Measurements from ENCODE around the gene FGF4. TPM values are rescaled to one million over a fixed set of nuclear protein-coding genes. Genes with fewer than 3 reads are reported as not detected.
A peak's percentile ranks its signal among the peaks of the same experiment; 100 is the strongest.

Gene FGF4, protein sequence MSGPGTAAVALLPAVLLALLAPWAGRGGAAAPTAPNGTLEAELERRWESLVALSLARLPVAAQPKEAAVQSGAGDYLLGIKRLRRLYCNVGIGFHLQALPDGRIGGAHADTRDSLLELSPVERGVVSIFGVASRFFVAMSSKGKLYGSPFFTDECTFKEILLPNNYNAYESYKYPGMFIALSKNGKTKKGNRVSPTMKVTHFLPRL
- not detected for total RNA-seq

DNA sequence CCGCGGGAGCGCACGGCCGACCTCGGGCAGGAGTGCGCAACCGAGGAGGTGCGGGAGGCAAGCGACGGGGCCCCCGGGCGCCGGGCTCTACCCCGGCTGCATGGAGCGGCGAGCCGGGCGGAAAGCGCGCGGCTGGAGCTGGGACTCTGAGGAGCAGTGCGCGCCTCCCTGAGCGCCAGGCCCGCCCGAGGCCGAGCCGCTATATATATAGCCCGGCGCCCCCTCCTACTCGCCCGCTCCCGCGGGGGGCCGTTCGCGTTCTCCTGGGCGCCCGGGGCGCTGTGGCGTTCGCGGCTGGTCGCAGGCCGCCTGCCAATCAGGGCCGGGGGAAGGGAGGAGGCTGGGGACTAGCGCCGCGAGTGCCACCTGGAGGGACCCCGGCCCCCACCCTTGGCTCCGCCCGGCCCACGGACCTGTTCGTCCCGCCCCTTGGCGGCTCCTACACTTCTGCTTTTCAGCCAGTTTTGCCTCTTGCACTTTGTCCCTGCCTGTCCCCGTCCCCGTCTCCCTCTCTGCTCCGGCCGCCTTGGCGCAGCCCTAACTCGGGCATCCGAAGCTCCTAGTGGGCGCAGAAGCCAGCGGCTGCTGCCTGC, at the start of gene FGF4:
TSS of gene FGF4 (minus strand) at position 179 of the 593 bp plus-strand sequence. CDS start 257 bp downstream, outside the sequence.
- Mint-ChIP-seq H3K9me3 (no peaks in the 10 kb centered on the region), H3K4me1 (no peaks in the 10 kb centered on the region), H3K27ac (no peak within 1 kb of the TSS), H3K36me3 (no peaks in the 10 kb centered on the region), H3K27me3 (peaks cover 45% of the 10 kb centered on the region), H3K4me3 (no peak within 1 kb of the TSS)
- POLR2A ChIA-PET = no interaction called here
- ATAC-seq (ENCODE audit: low read depth) (no peak), DNase-seq (no peak)

DNA sequence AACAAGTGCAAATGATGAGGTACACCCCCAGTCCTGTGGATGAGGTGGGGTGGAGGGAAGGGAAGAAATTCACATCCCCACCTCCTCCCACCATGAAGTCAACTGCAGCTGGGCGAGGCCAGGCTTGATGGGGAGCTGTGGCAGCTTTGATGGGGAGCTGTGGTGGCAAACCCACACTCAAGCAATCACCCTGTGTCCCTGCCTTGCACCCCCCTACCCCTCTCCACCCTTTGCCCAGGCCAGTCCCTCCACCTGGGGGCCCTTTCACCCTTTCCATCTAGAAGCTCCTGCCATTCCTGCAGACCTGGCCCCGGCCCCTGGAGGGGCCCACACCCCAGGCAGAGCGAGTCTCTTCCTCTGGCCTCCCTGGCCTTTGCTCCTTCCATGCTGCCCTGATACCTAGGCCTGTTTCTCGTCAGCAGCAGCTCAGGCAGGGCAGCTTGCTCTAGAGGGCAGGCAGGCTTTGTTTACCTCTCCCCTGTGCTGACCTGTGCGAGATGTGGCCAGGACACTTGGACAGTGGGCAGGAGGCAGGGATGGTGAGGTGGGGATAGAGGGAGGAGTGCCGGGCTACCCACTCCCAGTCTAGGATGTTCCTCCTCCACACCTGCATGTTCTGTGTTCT, 48.6 kb upstream of the FGF4 start:
- Mint-ChIP-seq H3K27me3 (peaks cover 40% of the 10 kb centered on the region), H3K27ac (no peak overlapping the region), H3K36me3 (no peaks in the 10 kb centered on the region), H3K9me3 (no peaks in the 10 kb centered on the region), H3K4me1 (no peaks in the 10 kb centered on the region), H3K4me3 (no peak overlapping the region)
- POLR2A ChIA-PET = no interaction called here
- DNase-seq (no peak), ATAC-seq (ENCODE audit: low read depth) (no peak)

DNA sequence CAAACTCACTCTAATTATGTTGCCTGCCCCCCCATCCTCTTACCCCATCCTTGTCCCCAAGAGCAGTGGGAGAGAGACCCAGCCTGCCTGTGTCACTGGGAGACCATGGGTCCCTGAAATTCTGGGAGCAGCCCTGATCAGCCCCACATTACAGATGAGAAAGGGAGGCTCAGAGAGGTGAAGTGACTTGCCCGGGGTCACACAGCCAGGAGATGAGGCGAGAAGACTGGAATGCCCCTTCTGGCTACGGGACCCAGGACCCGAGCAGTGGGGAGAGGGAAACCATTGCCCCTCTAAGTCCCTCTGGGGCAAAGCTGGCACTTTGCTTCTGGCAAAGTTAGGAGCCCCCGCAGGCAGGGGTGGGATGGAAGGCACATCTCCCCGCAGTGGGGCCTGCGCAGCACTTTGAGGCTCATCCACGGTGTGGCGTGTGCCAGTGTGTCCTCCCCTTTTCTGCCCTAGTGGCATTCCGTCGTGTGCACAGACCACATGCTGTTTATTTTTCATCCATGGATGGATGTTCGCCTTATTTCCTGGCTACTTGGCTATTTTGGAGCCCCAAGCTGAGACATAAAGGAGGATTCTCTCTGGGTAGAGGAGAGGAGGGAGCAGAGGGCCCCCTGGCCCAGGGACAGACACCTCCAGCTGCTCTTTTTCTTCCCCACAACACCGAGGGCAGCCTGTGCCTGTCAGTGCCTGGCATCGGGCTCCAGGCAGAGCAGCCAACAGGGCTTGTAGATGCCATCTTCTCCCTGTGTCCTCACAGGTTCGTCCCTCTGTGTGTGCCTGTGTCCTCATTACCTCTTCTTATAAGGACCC, 47.7 kb upstream of the FGF4 start:
- ATAC-seq (ENCODE audit: low read depth) = no peak
- no peak overlapping the region for H3K27ac Mint-ChIP-seq
- no peaks in the 10 kb centered on the region for H3K9me3 Mint-ChIP-seq
- no peaks in the 10 kb centered on the region for H3K36me3 Mint-ChIP-seq
- no peak overlapping the region for H3K4me3 Mint-ChIP-seq
- no peak for DNase-seq
- H3K27me3 Mint-ChIP-seq = peaks cover 40% of the 10 kb centered on the region
- H3K4me1 Mint-ChIP-seq = no peaks in the 10 kb centered on the region
- POLR2A ChIA-PET = no interaction called here

DNA sequence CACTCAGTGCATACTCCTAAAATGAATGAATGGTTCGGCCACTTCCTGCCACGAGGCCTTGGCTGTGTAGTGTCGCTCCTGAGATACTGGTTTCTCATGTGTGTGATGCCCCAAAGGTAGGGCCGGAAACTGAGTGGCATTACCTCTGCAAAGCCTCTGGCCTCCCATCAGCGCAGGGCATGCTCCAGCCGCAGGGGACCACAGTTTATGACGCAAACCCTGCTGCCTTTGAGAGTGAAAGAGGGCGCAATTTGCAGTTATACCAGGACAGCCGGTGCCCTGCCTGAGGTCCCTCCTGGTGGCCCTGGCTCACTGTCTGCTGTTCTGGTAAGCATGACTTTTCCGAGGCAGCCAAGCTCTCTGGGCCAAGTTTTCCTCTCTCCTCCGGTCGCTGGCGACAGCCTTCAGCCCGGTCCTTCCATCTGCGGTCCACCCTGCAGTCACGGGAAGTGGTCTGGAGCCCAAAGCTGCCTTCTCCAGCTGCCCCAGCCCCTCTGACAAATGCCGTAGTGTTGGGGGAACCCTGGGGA, 46.4 kb upstream of the FGF4 start:
- POLR2A ChIA-PET = no interaction called here
- H3K4me1 Mint-ChIP-seq = no peaks in the 10 kb centered on the region
- no peak overlapping the region for H3K4me3 Mint-ChIP-seq
- ATAC-seq (ENCODE audit: low read depth) (no peak), DNase-seq (no peak)
- H3K9me3 Mint-ChIP-seq = no peaks in the 10 kb centered on the region
- H3K27ac Mint-ChIP-seq = no peak overlapping the region
- H3K36me3 Mint-ChIP-seq = no peaks in the 10 kb centered on the region
- peaks cover 43% of the 10 kb centered on the region for H3K27me3 Mint-ChIP-seq

DNA sequence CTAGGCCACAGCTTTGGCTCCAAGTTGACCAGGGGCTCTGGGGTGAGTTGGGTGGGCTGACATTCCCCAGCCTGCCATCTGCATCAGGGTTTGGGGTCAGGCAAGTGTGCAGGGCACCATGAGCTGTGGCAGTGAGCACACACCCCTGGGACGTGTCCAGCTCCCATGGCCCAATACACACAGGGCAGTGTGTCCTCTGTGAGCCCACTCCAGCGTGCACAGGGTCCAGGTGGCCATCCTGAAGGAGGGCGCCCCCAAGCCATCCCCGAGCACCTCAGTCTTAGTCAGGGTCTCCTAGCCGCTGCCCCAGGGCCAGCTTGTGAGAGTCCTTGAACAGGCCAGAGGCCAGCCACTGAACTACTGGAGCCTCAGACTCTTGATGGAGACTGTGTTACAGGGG, 45.3 kb upstream of the FGF4 start:
- ATAC-seq (ENCODE audit: low read depth) (no peak), DNase-seq (no peak)
- Mint-ChIP-seq H3K36me3 (no peaks in the 10 kb centered on the region), H3K4me1 (no peaks in the 10 kb centered on the region), H3K4me3 (no peak overlapping the region), H3K9me3 (no peaks in the 10 kb centered on the region), H3K27ac (no peak overlapping the region), H3K27me3 (peaks cover 41% of the 10 kb centered on the region)
- POLR2A ChIA-PET = interaction anchor here (0.7 kb wide), 1 partner anchor 9 kb away, joined by 3 read pairs; no protein-coding TSS in a partner anchor

DNA sequence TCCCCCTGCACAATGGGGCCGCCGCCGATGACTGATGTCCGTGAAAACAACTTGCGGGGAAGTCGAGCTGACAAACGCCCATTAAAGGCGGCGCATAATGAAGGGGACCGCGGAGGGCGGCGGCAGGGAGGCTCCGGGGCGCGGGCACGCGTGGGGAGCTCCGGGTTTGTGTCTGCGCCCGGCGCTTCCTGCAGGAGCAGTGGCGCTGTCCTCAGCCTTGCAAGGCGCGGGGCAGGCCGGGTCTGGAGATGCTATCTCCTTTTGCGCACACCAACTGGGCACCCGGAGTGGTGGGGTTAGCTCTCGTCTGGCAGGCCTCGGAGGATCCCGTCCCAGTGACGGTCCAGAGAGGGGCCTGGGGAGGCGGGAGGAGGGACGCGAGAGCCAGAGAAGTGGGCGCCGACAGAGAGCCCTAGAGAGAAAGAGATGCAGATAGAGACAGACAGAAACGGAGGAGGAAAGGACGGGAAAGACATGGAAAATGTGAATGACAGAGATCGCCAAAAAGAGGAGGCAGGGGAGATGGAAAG, 44.5 kb upstream of the FGF4 start:
- peaks cover 41% of the 10 kb centered on the region for H3K27me3 Mint-ChIP-seq

DNA sequence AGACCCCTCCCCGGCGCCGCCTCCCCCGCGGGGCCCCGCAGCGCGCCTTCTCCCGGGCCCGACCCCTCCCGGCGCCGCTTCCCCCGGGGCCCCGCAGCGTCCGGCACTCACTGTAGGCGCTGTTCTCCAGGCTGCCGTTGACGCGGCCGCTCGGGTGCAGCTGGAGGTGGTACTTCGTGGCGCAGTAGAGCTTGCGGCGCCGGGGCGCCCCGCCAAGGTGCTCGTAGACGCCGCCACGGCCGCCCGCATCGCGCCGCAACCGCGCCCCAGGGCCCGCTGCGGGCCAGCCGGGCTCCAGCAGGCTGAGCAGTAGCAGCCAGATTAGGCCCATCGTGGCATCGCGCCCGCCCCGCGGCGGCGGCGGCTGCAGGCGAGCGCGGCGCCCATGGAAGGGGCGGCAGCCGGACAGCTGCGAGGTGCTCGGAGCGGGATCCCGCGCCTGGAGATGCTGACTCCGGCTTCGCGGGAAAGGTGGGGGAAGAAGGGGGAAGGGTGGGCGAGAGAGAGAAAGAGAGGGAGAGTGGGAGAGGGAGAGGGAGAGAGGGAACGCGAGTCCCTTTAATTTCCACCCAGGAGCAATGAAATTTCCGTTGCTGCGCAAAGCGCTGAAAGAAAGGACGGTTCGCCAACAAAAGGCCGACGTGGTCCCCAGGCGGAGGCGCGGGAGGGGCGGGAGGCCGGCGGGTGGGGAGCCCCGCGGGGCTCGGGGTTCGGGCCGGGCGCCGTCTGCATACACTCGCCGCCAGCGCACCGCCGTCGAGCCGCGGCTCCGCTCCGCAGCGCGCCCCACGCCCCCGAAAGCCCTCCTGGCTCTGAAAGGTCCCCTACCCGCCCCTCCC, 43.7 kb upstream of the FGF4 start, which contains the start of gene FGF3:
TSS of gene FGF3 (minus strand) at position 814 of the 839 bp plus-strand sequence. CDS start at position 331, 483 bp downstream.
- H3K27me3 Mint-ChIP-seq = peaks cover 40% of the 10 kb centered on the region
- ATAC-seq (ENCODE audit: low read depth) (no peak), DNase-seq (no peak)
- no peaks in the 10 kb centered on the region for H3K36me3 Mint-ChIP-seq
- peak within 1 kb of the TSS; percentile 11 for H3K27ac Mint-ChIP-seq
- POLR2A ChIA-PET = no interaction called here
- no peaks in the 10 kb centered on the region for H3K4me1 Mint-ChIP-seq
- H3K9me3 Mint-ChIP-seq = no peaks in the 10 kb centered on the region
- H3K4me3 Mint-ChIP-seq = no peak within 1 kb of the TSS

More for the DNA sequence above, 44.5 kb upstream of the FGF4 start:
- Mint-ChIP-seq H3K4me1 (no peaks in the 10 kb centered on the region), H3K27ac (peak overlapping the region; percentile 11), H3K4me3 (no peak overlapping the region), H3K9me3 (no peaks in the 10 kb centered on the region), H3K36me3 (no peaks in the 10 kb centered on the region)
- ATAC-seq (ENCODE audit: low read depth) = no peak
- POLR2A ChIA-PET = no interaction called here
- no peak for DNase-seq

DNA sequence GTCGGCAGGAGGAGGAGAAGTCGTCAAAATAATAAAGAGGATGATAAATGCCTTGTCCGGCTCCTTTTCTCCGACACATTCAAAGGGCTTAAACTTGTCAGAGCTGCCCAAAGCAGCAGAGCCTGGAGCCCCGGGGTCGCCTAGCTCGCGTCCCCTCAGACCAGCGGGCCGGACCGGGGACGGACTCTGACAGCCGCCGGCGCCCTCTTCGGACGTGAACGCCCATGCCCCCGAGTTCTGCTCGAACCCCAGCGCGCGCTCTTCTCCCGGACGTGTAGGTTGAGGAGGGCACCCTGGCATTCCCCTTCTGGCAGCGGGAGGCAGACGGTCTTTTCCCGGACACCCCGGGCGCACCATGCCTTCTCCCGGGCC, 43.1 kb upstream of the FGF4 start:
- Mint-ChIP-seq H3K36me3 (no peaks in the 10 kb centered on the region), H3K27me3 (peaks cover 41% of the 10 kb centered on the region), H3K4me3 (no peak overlapping the region), H3K4me1 (no peaks in the 10 kb centered on the region), H3K27ac (no peak overlapping the region), H3K9me3 (no peaks in the 10 kb centered on the region)
- DNase-seq (no peak), ATAC-seq (ENCODE audit: low read depth) (no peak)
- POLR2A ChIA-PET = no interaction called here

DNA sequence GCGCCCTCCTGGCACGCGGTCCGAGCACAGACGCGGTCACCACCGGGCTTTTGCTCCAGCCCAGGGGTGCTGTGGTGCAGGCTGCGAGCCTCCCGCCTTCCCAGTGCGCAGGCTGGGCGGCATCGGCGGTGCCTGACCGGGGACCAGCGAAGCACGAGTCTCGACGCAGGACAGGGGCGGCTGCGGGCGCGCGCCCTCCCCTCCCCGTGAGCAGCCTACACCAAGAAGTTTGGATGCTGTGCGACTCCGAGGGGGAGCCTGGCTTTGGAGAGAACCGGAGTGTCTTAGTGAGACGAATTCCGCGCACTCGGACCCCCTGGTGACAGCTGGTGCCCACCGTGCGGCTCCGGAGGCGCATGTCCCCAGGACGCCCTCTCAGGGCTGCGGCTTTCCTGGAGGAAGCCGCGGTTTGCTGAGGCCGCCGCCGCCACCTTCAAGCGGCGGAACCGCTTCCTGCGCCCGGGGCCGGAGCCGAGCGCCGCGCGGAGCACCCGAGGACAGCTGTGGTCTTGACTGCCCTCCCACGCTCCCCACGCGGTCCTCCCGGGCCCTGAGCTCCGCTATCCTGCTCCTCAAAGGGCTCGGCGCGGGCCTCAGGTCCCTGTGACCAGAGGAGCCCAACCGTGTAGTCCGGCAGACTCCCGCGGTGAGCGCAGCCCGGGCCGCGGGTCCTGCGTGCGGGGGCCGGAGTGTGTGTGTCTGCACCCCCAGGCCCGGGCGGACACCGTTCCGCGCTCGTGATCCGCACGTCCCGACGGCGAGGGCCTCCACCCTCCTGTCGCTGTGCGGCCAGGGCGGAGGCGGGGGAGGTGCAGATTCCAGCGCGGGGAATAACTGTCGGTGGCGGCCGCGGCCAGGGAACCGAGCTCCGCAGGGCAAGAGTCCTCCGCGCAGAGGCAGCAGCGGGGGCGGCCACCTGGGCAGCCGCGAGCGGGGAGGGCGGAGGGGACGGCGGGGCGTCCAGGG, 42.4 kb upstream of the FGF4 start:
- no peaks in the 10 kb centered on the region for H3K4me1 Mint-ChIP-seq
- peak; percentile 41 for DNase-seq
- H3K4me3 Mint-ChIP-seq = no peak overlapping the region
- no peaks in the 10 kb centered on the region for H3K36me3 Mint-ChIP-seq
- POLR2A ChIA-PET = no interaction called here
- no peaks in the 10 kb centered on the region for H3K9me3 Mint-ChIP-seq
- H3K27ac Mint-ChIP-seq = no peak overlapping the region
- ATAC-seq (ENCODE audit: low read depth) = no peak
- peaks cover 40% of the 10 kb centered on the region for H3K27me3 Mint-ChIP-seq

DNA sequence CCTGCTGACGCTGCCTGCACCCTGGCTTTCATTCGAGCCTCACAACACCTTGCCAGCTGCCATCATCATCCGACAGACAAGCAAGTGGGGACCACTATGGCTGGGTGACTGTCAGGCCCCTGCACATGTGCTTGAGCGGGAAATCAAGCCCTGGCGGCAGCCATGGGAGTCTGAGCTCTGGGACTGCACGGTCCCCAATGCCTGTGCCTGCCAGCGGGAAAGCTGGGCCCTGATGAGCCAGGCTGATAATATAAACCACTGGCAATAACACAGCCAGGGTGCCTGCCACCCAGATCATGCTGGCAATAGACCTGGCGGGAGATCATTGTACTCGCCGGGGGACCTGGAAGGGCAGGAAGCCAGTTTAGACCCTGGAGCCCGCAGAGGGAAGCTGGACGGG, 41.5 kb upstream of the FGF4 start:
- DNase-seq = no peak
- Mint-ChIP-seq H3K27me3 (peaks cover 31% of the 10 kb centered on the region), H3K4me1 (no peaks in the 10 kb centered on the region), H3K27ac (no peak overlapping the region), H3K9me3 (no peaks in the 10 kb centered on the region), H3K36me3 (no peaks in the 10 kb centered on the region), H3K4me3 (no peak overlapping the region)
- POLR2A ChIA-PET = no interaction called here
- no peak for ATAC-seq (ENCODE audit: low read depth)

DNA sequence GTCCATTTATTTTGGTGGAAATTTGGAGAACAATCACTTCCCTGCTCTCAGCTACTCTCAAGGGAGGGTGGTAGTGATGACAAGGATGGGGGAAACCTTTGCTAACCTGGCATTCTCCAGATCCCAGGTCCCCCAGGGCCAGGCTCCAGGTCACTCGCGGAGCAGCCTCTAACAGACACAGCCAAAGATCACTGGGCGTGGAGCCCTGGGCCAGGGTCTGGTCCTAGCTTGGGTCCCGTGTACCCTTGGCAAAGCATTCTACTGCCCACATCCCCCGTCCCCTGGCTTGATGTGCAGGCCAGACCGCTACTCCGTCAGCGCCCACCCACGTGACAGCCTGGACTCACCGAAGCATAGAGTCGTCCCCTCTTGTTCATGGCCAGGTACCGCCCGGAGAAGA, 40.8 kb upstream of the FGF4 start:
- H3K4me3 Mint-ChIP-seq = no peak overlapping the region
- H3K27me3 Mint-ChIP-seq = peaks cover 28% of the 10 kb centered on the region
- H3K4me1 Mint-ChIP-seq = no peaks in the 10 kb centered on the region
- POLR2A ChIA-PET = no interaction called here
- no peak overlapping the region for H3K27ac Mint-ChIP-seq
- no peaks in the 10 kb centered on the region for H3K9me3 Mint-ChIP-seq
- H3K36me3 Mint-ChIP-seq = no peaks in the 10 kb centered on the region
- ATAC-seq (ENCODE audit: low read depth) (no peak), DNase-seq (no peak)

DNA sequence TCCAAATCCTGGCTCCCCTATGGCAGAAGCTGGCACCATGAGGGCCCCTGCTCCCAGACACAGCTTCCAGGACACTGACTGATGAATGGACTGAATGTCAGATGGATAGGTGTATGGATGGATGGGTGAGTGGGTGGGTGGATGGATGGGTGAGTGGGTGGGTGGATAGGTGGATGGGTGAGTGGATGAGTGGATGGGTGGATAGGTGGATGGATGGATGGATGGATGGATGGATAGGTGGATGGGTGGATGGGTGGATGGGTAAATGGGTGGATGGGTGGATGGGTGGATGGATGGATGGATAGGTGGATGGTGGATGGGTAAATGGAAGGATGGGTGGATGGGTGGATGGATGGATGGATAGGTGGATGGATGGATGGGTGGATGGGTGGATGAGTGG, 39.8 kb upstream of the FGF4 start:
- Mint-ChIP-seq H3K36me3 (no peaks in the 10 kb centered on the region), H3K9me3 (no peaks in the 10 kb centered on the region), H3K27ac (no peak overlapping the region), H3K4me3 (no peak overlapping the region), H3K27me3 (peaks cover 19% of the 10 kb centered on the region), H3K4me1 (no peaks in the 10 kb centered on the region)
- POLR2A ChIA-PET = no interaction called here
- DNase-seq (no peak), ATAC-seq (ENCODE audit: low read depth) (no peak)

Measured in activated naive CD8-positive, alpha-beta T cell treated with anti-CD3 and anti-CD28 coated beads, Interleukin-2, amount 10 ng/mL, durations not matched to agents 7 days and 5 days (primary cell).